CD4-positive, alpha-beta T cell (primary cell): ENCODE results near the gene DNAH17. TPM values are rescaled to one million over a fixed set of nuclear protein-coding genes. Genes with fewer than 3 reads are reported as not detected.

Source experiments
- ATAC-seq: fragments of 200-7000 bp; cut with Tn5 transposase; one replicate; pipeline ENCODE4 v1.10.0; 2022; ENCODE audit warnings: mild to moderate bottlenecking; ENCODE audit not compliant: poor library complexity
- CTCF ChIA-PET: fragments of 350-600 bp; sonication (Branson Sonifier 250); formaldehyde crosslinking; loops from one replicate; lab custom pipeline; 2021; ENCODE audit warnings: antibody characterized with exemption, inconsistent platforms; lab: Charles Lee
- POLR2A ChIA-PET: fragments of 350-600 bp; sonication (Branson Sonifier 250); formaldehyde crosslinking; loops from one replicate; lab custom pipeline; 2021; ENCODE audit warnings: antibody characterized with exemption, inconsistent platforms; lab: Charles Lee
- DNase-seq, 14 experiments: peaks; one replicate each; pipeline ENCODE4 v3.0.0-alpha.2; 2013 to 2020; ENCODE audit warnings: mixed read lengths in 2 of 14
- H3K27ac ChIP-seq, 2 donors: one replicate each; pipeline versions ENCODE4 v1.5.1 to v1.7.0; 2013; ENCODE audit warnings: low read length in 2 of 2, low read depth in 1 of 2, mild to moderate bottlenecking in 1 of 2
- H3K27me3 ChIP-seq, 2 experiments: 1 replicate in 1 of 2; 2 replicates in 1 of 2; pipeline versions ENCODE4 v1.6.1 to v1.7.0; 2013; ENCODE audit warnings: low read length in 2 of 2, control low read depth in 1 of 2, mild to moderate bottlenecking in 1 of 2, moderate library complexity in 1 of 2; ENCODE audit not compliant: insufficient read depth in 2 of 2, control insufficient read depth in 1 of 2
- H3K36me3 ChIP-seq: one replicate; pipeline ENCODE4 v1.6.1; 2013; ENCODE audit warnings: low read length, control low read depth; ENCODE audit not compliant: insufficient read depth
- H3K4me1 ChIP-seq: one replicate; pipeline ENCODE4 v1.6.1; 2013; ENCODE audit warnings: low read length, control low read depth; ENCODE audit not compliant: insufficient read depth
- H3K4me3 ChIP-seq: one replicate; pipeline ENCODE4 v1.5.1; 2013; ENCODE audit warnings: mild to moderate bottlenecking, low read length, moderate library complexity
- H3K9me3 ChIP-seq, 2 experiments: 1 replicate in 1 of 2; 2 replicates in 1 of 2; pipeline versions ENCODE4 v1.6.1 to v1.7.0; 2013; ENCODE audit warnings: low read length in 2 of 2, mild to moderate bottlenecking in 2 of 2, control low read depth in 1 of 2, moderate library complexity in 1 of 2; ENCODE audit not compliant: control insufficient read depth in 1 of 2, insufficient read depth in 1 of 2
- H3K27ac Mint-ChIP-seq: one replicate; pipeline ENCODE4 v1.8.0; 2020; ENCODE audit warnings: mixed read lengths
- H3K27me3 Mint-ChIP-seq: one replicate; pipeline ENCODE4 v1.8.0; 2021; ENCODE audit warnings: mixed read lengths
- H3K36me3 Mint-ChIP-seq: one replicate; pipeline ENCODE4 v1.8.0; 2021; ENCODE audit warnings: low read depth, mixed read lengths
- H3K4me1 Mint-ChIP-seq: one replicate; pipeline ENCODE4 v1.8.0; 2021; ENCODE audit warnings: low read depth, mixed read lengths
- H3K4me3 Mint-ChIP-seq: one replicate; pipeline ENCODE4 v1.8.0; 2020; ENCODE audit warnings: mild to moderate bottlenecking, mixed read lengths
- H3K9me3 Mint-ChIP-seq: one replicate; pipeline ENCODE4 v1.8.0; 2020; ENCODE audit warnings: mixed read lengths
- intact Hi-C, 2 experiments: fragments of 100-400 bp; cut with DNase I in 1 of 2; cut with micrococcal nuclease in 1 of 2; formaldehyde crosslinking; loops; one replicate each; pipeline versions ENCODE4 v1.15.1 to v1.9.0; 2023 to 2025; cut with DNase I, micrococcal nuclease
- total RNA-seq, 174 experiments: library from RNA in 2 of 174; stranded (reverse) in 2 of 174; gene quantifications; one replicate each; pipeline ENCODE4 v1.2.3 and lab custom pipeline; 2021 to 2026
- TF ChIP-seq, protein P1 (sequence below): fragments of 200-600 bp; IDR thresholded peaks from one replicate; pipeline ENCODE4 v1.8.0; 2022; ENCODE audit warnings: antibody characterized with exemption, mild to moderate bottlenecking

Gene DNAH17
- total RNA-seq, 2 experiments from 2014 or later: 0.14 TPM; not detected in 1

GRCh38 chr17:78449983-78450595, 127.1 kb downstream of the DNAH17 start:
- Mint-ChIP-seq H3K9me3 (no peaks in the 10 kb centered on the region), H3K27ac (no peak overlapping the region), H3K36me3 (no peaks in the 10 kb centered on the region), H3K27me3 (no peaks in the 10 kb centered on the region), H3K4me1 (no peaks in the 10 kb centered on the region), H3K4me3 (no peak overlapping the region)
- DNase-seq: no peak
- no peaks in the 10 kb centered on the region for H3K4me1 ChIP-seq
- no peak overlapping the region for H3K4me3 ChIP-seq
- ChIA-PET POLR2A (no interaction called here), CTCF (no interaction called here)
- no peak overlapping the region for H3K27ac ChIP-seq
- TF ChIP-seq, protein P1, sequence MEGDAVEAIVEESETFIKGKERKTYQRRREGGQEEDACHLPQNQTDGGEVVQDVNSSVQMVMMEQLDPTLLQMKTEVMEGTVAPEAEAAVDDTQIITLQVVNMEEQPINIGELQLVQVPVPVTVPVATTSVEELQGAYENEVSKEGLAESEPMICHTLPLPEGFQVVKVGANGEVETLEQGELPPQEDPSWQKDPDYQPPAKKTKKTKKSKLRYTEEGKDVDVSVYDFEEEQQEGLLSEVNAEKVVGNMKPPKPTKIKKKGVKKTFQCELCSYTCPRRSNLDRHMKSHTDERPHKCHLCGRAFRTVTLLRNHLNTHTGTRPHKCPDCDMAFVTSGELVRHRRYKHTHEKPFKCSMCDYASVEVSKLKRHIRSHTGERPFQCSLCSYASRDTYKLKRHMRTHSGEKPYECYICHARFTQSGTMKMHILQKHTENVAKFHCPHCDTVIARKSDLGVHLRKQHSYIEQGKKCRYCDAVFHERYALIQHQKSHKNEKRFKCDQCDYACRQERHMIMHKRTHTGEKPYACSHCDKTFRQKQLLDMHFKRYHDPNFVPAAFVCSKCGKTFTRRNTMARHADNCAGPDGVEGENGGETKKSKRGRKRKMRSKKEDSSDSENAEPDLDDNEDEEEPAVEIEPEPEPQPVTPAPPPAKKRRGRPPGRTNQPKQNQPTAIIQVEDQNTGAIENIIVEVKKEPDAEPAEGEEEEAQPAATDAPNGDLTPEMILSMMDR: no peak
- ATAC-seq: no peak
- no peaks in the 10 kb centered on the region for H3K9me3 ChIP-seq
- no peaks in the 10 kb centered on the region for H3K27me3 ChIP-seq
- intact Hi-C loops: no loop called here
- H3K36me3 ChIP-seq: no peaks in the 10 kb centered on the region

GRCh38 chr17:78448356-78448993, 128.7 kb downstream of the DNAH17 start:
- H3K9me3 Mint-ChIP-seq: no peaks in the 10 kb centered on the region
- intact Hi-C loops: no loop called here

DNA sequence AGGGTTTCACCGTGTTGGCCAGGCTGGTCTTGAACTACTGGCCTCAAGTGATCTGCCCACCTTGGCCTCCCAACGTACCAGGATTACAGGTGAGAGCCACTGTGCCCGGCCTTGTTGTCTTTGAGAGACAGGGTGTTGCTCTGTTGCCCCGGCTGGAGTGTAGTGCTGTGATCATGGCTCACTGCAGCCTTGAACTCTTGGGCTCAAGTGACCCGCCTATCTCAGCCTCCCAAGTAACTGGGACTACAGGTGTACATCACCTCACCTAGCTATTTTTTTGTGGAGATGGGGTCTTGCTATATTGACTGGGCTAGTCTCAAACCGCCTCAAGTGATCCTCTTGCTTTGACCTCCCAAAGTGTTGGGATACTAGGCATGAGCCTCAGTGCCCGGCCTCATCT, 130.4 kb downstream of the DNAH17 start:
- H3K36me3 Mint-ChIP-seq: no peaks in the 10 kb centered on the region
- no peaks in the 10 kb centered on the region for H3K27me3 Mint-ChIP-seq

More at GRCh38 chr17:78448356-78448993, 128.7 kb downstream of the DNAH17 start:
- Histone ChIP-seq H3K4me1 (no peaks in the 10 kb centered on the region), H3K4me3 (no peak overlapping the region), H3K27me3 (no peaks in the 10 kb centered on the region), H3K27ac (no peak overlapping the region), H3K9me3 (no peaks in the 10 kb centered on the region), H3K36me3 (no peaks in the 10 kb centered on the region)
- peak in 1 of 14 experiments; percentile 15 for DNase-seq
- TF ChIP-seq, protein P1: no peak
- CTCF ChIA-PET: no interaction called here
- no peaks in the 10 kb centered on the region for H3K36me3 Mint-ChIP-seq
- no peak overlapping the region for H3K27ac Mint-ChIP-seq
- H3K27me3 Mint-ChIP-seq: no peaks in the 10 kb centered on the region
- H3K4me3 Mint-ChIP-seq: no peak overlapping the region
- POLR2A ChIA-PET: no interaction called here
- H3K4me1 Mint-ChIP-seq: no peaks in the 10 kb centered on the region
- no peak for ATAC-seq

More for the DNA sequence above, 130.4 kb downstream of the DNAH17 start:
- Mint-ChIP-seq H3K9me3 (no peaks in the 10 kb centered on the region), H3K4me3 (no peak overlapping the region), H3K27ac (no peak overlapping the region), H3K4me1 (no peaks in the 10 kb centered on the region)
- no peaks in the 10 kb centered on the region for H3K9me3 ChIP-seq
- intact Hi-C loops: no loop called here
- DNase-seq: no peak
- no peak overlapping the region for H3K4me3 ChIP-seq
- H3K27ac ChIP-seq: no peak overlapping the region
- CTCF ChIA-PET: no interaction called here
- POLR2A ChIA-PET: no interaction called here
- no peaks in the 10 kb centered on the region for H3K27me3 ChIP-seq
- H3K4me1 ChIP-seq: no peaks in the 10 kb centered on the region
- no peaks in the 10 kb centered on the region for H3K36me3 ChIP-seq
- TF ChIP-seq, protein P1: no peak
- no peak for ATAC-seq
